Stimulated activated naive CD8-positive, alpha-beta T cell treated with anti-CD3 and anti-CD28 coated beads, Interleukin-15, amount 100 ng/mL, for 72 hours (primary cell): Measurements from ENCODE around the gene WDCP.
A peak's percentile ranks its signal among the peaks of the same experiment; 100 is the strongest.

Experiments used
- ATAC-seq: fragments of 150-1000 bp; cut with Tn5 transposase; 2 replicates; pipeline ENCODE4 v1.10.0; 2021; ENCODE audit warnings: mild to moderate bottlenecking, moderate library complexity
- DNase-seq, 2 donors: peaks; one replicate each; pipeline ENCODE4 v3.0.0; 2021 to 2022
- H3K27ac Mint-ChIP-seq, 2 donors: one replicate each; pipeline ENCODE4 v1.8.0; 2022; ENCODE audit warnings: mild to moderate bottlenecking in 2 of 2, mixed read lengths in 2 of 2, moderate library complexity in 2 of 2
- H3K27me3 Mint-ChIP-seq: one replicate; pipeline ENCODE4 v1.8.0; 2022; ENCODE audit warnings: mixed read lengths
- H3K4me1 Mint-ChIP-seq: one replicate; pipeline ENCODE4 v1.8.0; 2022; ENCODE audit warnings: mild to moderate bottlenecking, mixed read lengths
- H3K4me3 Mint-ChIP-seq, 2 donors: one replicate each; pipeline ENCODE4 v1.8.0; 2022; ENCODE audit warnings: mild to moderate bottlenecking in 2 of 2, mixed read lengths in 2 of 2, moderate library complexity in 1 of 2
- H3K9me3 Mint-ChIP-seq, 2 donors: one replicate each; pipeline ENCODE4 v1.8.0; 2022; ENCODE audit warnings: mixed read lengths in 2 of 2

Gene WDCP

DNA sequence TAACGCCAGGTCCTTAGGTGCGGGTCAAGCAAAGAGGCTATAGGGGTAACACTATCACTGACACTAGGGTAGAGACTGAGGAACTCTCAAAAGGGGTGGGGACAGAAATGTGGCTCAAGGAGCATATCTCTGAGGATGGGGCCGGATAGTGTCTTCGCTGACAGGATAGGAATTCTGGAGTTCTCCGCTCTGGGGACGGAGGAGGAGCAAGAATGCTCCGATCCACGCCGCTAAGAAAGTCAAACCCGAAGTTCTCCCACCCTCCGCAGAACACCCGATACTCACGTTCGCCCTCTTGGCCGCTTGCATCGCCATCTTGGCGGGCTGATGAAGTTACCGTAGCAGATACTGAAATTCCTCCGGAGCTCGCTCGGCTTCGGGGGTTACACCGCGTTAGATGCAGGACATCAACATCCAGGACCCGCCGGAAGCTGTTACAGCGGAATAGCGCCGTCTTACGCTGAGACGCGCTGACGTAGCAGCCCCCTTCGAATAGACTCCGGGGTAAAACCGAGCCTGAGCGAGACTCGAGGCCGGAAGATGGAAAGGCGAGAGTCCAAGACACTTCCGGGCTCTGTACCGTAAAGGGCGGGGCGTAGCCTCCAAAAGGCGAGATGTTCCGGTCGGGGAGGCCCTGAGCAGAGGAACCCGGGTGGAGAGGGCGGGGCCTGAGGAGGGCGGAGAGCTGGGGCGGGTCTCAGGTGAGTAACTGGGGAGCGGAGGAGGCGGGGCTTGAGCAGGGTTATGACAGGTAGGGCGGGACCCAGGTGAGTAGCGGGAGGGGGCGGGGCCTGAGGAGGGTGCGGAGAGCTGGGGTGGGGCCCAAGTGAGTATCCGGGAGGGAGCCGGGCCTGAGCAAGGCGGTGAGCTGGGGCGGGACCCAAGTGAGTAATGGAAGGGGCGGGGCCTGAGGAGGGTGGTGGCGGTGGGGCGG lies 29.0 kb upstream of the WDCP start, which contains the start of gene SF3B6:
Gene SF3B6, minus strand, starts transcription at position 412 of the 934 bp plus-strand sequence. Its CDS starts 97 bp downstream, at position 315.
- DNase-seq (peak; percentile 99), ATAC-seq (peak; percentile 94)
- H3K27ac Mint-ChIP-seq: peak within 1 kb of the TSS; percentile 98 to 99
- no peaks in the 10 kb centered on the region for H3K9me3 Mint-ChIP-seq
- H3K4me3 Mint-ChIP-seq: peak within 1 kb of the TSS; percentile 92 to 97
- H3K27me3 Mint-ChIP-seq: no peaks in the 10 kb centered on the region
- H3K4me1 Mint-ChIP-seq: peaks cover 50% of the 10 kb centered on the region

DNA sequence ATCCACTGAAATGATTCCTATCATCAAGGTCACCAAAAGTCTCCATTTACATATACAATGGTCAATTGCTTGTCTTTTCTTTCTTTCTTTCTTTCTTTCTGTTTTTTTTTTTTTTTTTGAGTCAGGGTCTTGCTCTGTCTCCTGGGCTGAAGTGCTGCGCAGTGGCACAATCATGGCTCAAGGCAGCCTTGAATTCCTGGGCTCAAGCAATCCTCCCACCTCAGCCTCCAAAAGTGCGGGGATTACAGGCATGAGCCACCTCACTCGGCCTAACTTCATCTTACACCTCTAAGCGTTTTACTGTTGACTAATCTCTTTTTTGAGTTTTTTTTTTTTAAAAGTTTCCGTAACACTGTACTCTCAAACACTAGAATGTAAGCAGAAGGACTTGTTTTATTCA lies 28.1 kb upstream of the WDCP start:
- ATAC-seq (no peak), DNase-seq (no peak)
- Mint-ChIP-seq H3K4me1 (peaks cover 50% of the 10 kb centered on the region), H3K27ac (peak overlapping the region; percentile 98 to 99), H3K4me3 (peak overlapping the region; percentile 92 to 97), H3K27me3 (no peaks in the 10 kb centered on the region), H3K9me3 (no peaks in the 10 kb centered on the region)

DNA sequence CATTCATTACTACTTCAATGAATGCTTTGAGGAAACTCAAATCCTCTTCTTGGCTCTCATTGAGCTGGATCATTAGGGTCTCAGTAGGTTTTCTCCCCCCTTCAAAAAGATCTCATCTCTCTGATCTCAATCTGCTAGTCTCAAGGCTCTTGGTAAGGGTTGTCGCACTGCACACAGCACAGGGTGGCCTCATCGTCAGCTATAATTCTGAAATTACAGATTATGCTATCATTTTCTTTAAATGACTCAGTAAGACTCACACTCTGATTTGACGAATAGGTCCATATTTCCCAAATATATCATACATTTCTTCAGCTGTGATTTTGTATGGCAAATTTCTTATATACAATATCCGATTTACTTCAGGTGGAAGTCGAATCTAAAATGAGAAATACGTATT lies 26.6 kb upstream of the WDCP start:
- ATAC-seq (no peak), DNase-seq (no peak)
- H3K4me3 Mint-ChIP-seq: peak overlapping the region in 1 of 2 donors; percentile 8
- peak overlapping the region; percentile 44 to 89 for H3K27ac Mint-ChIP-seq
- H3K27me3 Mint-ChIP-seq: no peaks in the 10 kb centered on the region
- no peaks in the 10 kb centered on the region for H3K9me3 Mint-ChIP-seq
- H3K4me1 Mint-ChIP-seq: peaks cover 46% of the 10 kb centered on the region

DNA sequence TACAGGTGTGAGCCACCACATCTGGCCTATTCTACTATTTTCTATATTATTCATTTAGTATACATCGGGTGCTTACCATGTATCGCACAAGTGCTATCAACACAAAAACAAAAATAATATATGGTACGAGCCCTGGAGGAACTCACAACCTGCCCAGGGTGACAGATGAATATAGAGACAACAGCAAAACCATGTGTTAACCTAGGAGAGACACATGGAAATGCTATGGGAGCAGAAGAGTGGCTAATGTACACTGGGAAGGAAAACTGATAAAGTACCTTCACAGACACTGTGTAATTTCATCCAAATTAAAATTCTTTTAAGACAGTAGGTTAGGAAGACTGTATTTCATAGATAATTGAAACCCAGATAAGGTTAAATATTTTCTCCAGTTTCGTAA lies 25.1 kb upstream of the WDCP start:
- Mint-ChIP-seq H3K27me3 (no peaks in the 10 kb centered on the region), H3K4me1 (peaks cover 37% of the 10 kb centered on the region), H3K9me3 (no peaks in the 10 kb centered on the region), H3K27ac (peak overlapping the region in 1 of 2 donors; percentile 95), H3K4me3 (no peak overlapping the region)
- DNase-seq (no peak), ATAC-seq (no peak)

DNA sequence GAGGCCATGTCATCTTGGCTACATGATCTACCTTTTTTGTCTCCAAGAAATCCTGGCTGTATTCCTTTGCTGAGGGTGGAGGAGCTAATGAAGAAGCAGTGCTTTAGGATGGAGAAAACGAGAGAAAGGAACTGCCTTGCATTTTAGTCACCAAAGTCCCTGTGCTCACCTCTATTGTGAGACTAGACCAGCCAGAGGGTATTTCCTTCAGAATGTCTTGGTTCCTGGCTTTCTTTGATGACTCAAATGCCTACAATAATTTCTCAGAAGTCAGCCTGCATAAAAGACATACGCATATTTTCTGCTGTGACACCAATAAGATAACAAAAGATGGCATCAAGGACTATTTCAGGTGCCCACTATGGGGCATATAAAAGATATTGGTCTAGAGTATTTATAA lies 18.1 kb upstream of the WDCP start:
- Mint-ChIP-seq H3K9me3 (no peaks in the 10 kb centered on the region), H3K4me1 (peaks cover 9% of the 10 kb centered on the region), H3K4me3 (no peak overlapping the region), H3K27me3 (no peaks in the 10 kb centered on the region), H3K27ac (peak overlapping the region in 1 of 2 donors; percentile 58)
- DNase-seq (no peak), ATAC-seq (peak; percentile 63)

DNA sequence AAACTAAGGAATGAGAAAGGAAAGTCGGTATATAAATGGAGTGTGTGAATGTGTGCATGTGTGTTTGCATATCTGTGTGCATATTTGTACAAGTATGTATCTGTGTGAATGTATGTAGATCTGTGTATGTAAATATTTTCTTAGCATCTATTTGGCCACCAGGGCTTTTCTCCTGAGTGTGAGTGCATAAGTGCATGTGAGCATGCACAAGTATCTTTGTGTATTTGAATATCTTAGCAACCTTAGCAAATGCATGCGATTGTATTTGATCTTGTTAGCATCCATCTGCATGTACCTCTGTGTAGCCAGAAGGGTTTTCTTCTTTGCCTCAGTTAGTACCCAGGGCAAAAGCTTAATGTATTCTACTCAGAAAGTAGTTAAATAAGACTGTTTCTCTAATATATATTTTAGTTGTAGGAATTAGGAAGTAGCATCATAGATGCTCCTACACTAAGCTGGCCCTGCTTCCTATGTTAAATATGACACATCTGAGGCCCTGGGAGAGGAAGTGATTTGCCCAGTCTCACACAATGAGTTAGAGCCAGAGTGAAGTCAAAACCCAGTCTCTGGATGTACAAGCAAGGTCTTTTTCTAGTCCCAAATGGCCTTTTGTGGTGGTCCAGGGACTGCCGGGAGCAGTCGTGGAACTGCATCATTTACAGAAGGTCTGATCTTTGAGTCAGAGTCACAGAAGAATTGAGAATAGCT lies 11.5 kb upstream of the WDCP start:
- no peak overlapping the region for H3K27ac Mint-ChIP-seq
- ATAC-seq: no peak

DNA sequence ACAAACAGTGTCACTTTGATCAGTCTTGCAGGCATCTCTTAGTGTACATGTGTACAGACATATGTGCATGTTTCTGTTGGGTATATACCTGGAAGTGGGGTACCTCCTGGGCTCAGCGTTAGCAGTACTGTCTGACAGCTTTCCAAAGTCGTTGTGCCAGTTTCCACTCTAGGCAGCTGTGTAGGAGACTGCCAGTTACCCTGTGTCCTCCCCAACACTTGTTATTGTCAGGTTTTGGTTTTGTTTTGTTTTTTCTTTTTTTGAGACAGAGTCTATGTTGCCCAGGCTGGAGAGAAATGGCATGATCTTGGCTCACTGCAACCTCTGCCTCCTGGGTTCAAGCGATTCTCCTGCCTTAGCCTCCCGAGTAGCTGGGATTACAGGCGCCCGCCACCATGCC lies 8.6 kb upstream of the WDCP start:
- H3K9me3 Mint-ChIP-seq: no peaks in the 10 kb centered on the region
- H3K4me1 Mint-ChIP-seq: no peaks in the 10 kb centered on the region
- DNase-seq: no peak
- H3K27me3 Mint-ChIP-seq: peaks cover 12% of the 10 kb centered on the region
- no peak overlapping the region for H3K4me3 Mint-ChIP-seq
- no peak for ATAC-seq
- H3K27ac Mint-ChIP-seq: no peak overlapping the region

More for the DNA sequence above, 11.5 kb upstream of the WDCP start:
- DNase-seq: no peak
- H3K4me1 Mint-ChIP-seq: no peaks in the 10 kb centered on the region
- H3K4me3 Mint-ChIP-seq: no peak overlapping the region
- H3K9me3 Mint-ChIP-seq: no peaks in the 10 kb centered on the region
- peaks cover 10% of the 10 kb centered on the region for H3K27me3 Mint-ChIP-seq

DNA sequence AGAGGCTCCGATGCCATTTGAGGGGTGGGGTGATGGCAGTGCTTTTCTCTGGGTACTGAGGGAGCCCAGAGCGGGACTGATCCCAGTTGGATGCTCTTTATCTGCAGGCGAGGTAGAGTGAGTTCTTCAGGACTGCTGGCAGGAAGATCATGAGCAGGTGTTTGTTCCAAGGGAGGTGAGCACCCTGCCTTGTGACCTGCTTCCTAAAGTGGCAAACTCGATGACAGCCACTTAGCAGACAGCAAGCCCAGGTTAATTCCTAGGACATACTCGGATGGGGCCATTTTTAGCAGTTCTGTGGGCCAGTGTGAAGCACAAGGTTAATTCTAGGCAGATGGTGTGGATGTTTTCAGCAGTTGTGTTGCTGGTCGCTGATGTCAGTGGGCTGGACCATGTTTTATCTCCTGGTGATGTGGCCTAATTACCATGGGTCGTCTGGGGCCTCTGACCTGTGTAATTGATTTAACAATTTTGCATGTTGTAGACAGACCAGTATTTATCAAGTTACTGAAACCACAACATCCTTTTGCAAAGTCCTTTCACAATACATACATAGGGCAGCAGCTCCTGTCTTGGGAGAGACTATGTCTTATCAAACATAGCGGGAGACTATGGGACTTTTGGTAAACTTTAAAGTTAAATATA lies 7.3 kb upstream of the WDCP start:
- Mint-ChIP-seq H3K4me3 (no peak overlapping the region), H3K9me3 (no peaks in the 10 kb centered on the region), H3K27ac (no peak overlapping the region), H3K27me3 (peaks cover 12% of the 10 kb centered on the region), H3K4me1 (no peaks in the 10 kb centered on the region)
- ATAC-seq (no peak), DNase-seq (no peak)

DNA sequence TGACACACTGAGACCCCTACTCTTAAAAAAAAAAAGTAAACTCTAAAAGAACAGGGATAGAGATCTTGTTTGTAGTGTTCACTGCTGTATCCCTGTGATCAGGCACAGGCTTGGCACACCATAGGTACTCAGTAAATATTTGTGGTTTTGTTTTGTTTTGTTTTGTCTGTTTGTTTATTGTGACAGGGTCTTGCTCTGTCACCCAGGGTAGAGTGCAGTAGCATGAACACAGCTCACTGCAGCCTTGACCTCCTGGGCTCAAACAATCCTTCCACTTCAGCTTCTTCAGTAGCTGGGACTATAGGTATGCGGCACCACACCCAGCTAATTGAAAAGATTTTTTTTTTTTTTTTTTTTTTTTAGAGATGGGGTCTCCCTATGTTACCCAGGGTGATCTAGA lies 5.8 kb upstream of the WDCP start:
- ATAC-seq (no peak), DNase-seq (no peak)
- H3K4me1 Mint-ChIP-seq: peaks cover under 1% of the 10 kb centered on the region
- no peaks in the 10 kb centered on the region for H3K9me3 Mint-ChIP-seq
- H3K27ac Mint-ChIP-seq: no peak overlapping the region
- peaks cover 12% of the 10 kb centered on the region for H3K27me3 Mint-ChIP-seq
- no peak overlapping the region for H3K4me3 Mint-ChIP-seq

DNA sequence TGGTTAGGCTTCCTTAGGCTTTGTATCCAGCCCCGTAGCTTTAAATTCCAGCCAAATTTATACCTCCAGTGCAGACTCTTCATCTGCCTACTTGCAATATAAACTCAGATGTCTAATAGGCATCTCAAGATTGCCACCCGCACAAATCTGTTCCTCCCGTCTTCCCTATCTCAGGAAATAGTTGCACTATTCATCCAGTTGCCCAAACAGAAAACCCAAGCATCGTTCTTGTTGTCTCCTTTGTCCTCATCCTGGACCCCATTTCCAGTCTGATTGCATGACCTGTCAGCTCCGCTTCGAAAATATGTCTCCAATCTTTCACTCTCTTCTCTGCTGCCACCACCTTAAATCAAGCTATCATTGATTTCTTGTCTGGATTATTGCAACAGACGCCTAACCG lies 4.6 kb upstream of the WDCP start:
- Mint-ChIP-seq H3K4me1 (peaks cover 11% of the 10 kb centered on the region), H3K9me3 (no peaks in the 10 kb centered on the region), H3K27ac (no peak overlapping the region), H3K27me3 (peaks cover 12% of the 10 kb centered on the region), H3K4me3 (no peak overlapping the region)
- ATAC-seq: no peak
- DNase-seq: no peak

DNA sequence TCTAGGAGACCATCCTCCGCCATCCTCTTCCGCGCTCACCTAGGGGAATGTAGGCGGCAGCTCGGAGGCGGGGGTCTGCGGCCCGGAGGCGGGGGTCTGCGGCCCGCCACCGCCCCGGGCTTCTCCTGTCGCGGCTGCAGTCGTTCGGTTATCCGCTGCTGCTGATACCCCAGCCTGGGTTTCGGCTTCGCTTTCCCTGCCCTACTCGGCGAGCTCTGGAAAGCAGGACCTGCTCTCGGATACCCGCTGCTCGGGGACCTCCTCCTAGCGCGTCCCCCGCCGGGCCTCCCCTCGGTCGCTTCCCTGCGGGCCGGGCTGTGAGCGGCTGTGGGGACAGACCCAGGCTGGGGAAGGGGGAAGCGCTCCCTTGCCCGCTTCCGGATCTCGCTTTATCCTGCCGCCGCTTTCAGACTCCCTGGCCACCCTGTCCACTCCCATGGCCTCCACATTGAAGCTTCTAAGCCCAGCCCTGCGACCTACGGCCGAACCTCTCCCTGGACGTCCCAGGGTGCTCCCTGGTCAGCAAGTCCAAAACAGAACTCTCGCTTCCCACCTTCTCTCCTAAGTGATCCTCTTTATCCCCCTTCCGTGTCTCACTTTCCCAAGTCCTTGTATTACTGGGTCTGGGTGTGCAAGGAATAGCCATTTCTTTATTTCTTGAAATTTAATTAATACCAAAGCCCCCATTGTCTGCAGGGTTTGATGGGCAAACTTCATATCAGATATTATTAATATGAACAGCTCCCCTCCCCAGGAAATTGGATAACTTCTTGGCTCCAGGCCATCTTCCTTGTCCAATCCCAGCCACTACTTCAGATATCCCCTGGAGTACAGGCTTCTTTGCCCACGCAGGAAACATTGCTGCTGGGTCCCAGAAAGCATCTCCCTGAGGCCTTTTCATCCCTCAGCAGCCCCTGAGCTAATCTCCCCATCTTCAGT lies 3.1 kb upstream of the WDCP start:
- Mint-ChIP-seq H3K4me1 (peaks cover 24% of the 10 kb centered on the region), H3K27me3 (peaks cover 12% of the 10 kb centered on the region), H3K27ac (no peak overlapping the region), H3K4me3 (no peak overlapping the region), H3K9me3 (no peaks in the 10 kb centered on the region)
- ATAC-seq: no peak
- DNase-seq: peak in 1 of 2 donors; percentile 14

DNA sequence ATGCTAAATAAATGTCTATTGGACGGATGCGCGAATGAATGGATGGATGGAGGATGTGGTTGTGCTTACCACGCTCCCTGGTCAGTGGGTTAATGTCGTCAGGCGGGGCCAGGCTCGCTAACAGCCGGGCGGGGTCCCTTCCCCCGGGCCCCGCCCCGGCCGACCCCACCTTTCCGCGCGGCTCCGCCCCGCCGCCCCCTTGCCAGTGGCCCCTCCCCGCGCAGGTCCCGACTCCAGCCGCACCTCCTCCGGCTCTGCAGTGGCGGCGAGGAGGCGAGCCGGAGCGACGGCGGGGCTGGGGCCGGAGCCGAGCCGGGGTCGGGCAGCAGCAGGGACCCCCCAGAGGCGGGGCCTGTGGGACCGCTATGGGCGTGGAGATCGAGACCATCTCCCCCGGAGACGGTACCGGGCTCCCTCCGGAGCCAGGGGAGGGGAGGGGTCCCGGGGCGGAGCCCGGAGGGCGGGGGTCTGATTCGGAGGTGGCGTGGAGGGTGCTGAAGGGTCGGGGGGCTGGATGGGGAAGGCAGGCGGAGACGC lies 2.4 kb upstream of the WDCP start, which contains the start of gene FKBP1B:
Gene FKBP1B, plus strand, starts transcription at position 257 of the 537 bp plus-strand sequence. Its CDS starts 109 bp downstream, at position 366.
- Mint-ChIP-seq H3K27ac (no peak within 1 kb of the TSS), H3K9me3 (no peaks in the 10 kb centered on the region), H3K27me3 (peaks cover 10% of the 10 kb centered on the region), H3K4me3 (no peak within 1 kb of the TSS), H3K4me1 (peaks cover 31% of the 10 kb centered on the region)
- DNase-seq (peak; percentile 54 to 56), ATAC-seq (peak; percentile 24)

DNA sequence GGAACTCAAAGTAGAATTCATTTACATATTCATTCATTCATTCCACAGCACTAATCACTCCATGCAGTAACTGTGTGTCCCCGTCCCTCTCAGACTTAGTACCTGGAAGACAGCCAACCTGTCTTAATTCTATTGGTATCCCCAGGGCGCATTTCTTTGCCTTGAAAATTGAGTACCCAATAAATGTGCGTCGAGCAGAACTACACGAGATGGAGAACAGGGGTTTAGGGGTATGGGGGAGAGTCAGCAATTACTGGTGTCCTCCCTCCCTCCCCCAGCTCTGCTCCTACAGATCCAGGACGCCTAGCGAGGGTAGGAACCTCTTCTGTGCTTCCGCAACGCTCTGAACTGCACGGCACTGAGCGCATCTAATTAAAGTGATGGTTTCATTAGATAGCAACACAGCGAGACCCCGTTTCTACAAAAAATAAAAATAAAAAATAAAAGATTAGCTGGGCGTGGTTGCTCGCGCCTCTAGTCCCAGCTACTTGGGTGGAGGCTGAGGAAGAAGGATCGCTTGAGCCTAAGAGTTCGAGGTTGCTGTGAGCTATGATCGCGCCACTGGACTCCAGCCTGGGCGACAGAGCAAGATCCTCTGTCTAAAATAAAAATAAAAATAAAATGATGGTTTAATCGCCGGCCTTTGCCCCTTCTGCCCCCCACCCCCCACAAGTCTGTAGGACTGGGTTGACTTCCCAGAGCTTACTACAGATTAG lies 1.7 kb upstream of the WDCP start:
- Mint-ChIP-seq H3K4me1 (peaks cover 31% of the 10 kb centered on the region), H3K4me3 (no peak overlapping the region), H3K9me3 (no peaks in the 10 kb centered on the region), H3K27ac (no peak overlapping the region), H3K27me3 (peaks cover 4% of the 10 kb centered on the region)
- DNase-seq (peak in 1 of 2 donors; percentile 10), ATAC-seq (no peak)

DNA sequence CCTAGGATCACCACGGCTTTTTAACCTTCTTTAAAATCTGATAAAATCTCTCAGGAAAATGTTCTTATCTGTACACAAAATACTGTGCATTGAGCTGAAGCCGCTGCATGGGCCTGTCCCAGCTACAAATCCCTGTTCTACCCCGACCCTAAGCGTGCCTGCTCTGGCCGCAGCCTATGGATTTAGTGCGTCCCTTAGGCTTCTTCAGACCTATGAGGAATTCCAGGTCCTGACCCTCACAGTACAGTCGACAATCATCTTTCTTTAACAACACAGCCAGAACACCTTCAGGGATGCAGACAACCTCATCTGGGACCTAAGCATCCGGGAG lies 477 bp upstream of the WDCP start:
- Mint-ChIP-seq H3K4me3 (peak overlapping the region; percentile 96 to 99), H3K27ac (peak overlapping the region in 1 of 2 donors; percentile 99), H3K27me3 (no peaks in the 10 kb centered on the region), H3K4me1 (peaks cover 31% of the 10 kb centered on the region), H3K9me3 (no peaks in the 10 kb centered on the region)
- DNase-seq: no peak
- ATAC-seq: no peak
